Neural progenitor cell (in vitro differentiated cells): ENCODE results near the gene KRT5.

ENCODE experiments used
- CTCF ChIP-seq: fragments of 200-600 bp; sonication (generic); IDR thresholded peaks from 2 replicates; pipeline ENCODE4 v1.5.1; 2017; ENCODE audit warnings: antibody characterized with exemption, mild to moderate bottlenecking
- EZH2 ChIP-seq: fragments of 200-600 bp; sonication (generic); IDR thresholded peaks from 2 replicates; pipeline ENCODE4 v1.6.1; 2017; ENCODE audit warnings: antibody characterized with exemption, mild to moderate bottlenecking, moderate library complexity
- EZH2phosphoT487 ChIP-seq: fragments of 200-600 bp; sonication (generic); IDR thresholded peaks from 2 replicates; pipeline ENCODE4 v1.6.1; 2017; ENCODE audit warnings: antibody characterized with exemption

- TF ChIP-seq EZH2 (no peak), CTCF (peak; percentile 66), EZH2phosphoT487 (no peak)
Measured at GRCh38 chr12:52506858-52507715, 13.1 kb downstream of the KRT5 start.
